DLD1 (cell line): ENCODE results near the gene SLC4A3.

Source experiments
- in situ Hi-C: cut with HindIII; loops from 2 replicates; pipeline ENCODE4 v1.10.0; 2017; ENCODE audit warnings: low sequenced_read_pairs

Gene SLC4A3

GRCh38 chr2:219632760-219633105, 5.3 kb downstream of the SLC4A3 start:
- in situ Hi-C loops, result no loop called here

DNA sequence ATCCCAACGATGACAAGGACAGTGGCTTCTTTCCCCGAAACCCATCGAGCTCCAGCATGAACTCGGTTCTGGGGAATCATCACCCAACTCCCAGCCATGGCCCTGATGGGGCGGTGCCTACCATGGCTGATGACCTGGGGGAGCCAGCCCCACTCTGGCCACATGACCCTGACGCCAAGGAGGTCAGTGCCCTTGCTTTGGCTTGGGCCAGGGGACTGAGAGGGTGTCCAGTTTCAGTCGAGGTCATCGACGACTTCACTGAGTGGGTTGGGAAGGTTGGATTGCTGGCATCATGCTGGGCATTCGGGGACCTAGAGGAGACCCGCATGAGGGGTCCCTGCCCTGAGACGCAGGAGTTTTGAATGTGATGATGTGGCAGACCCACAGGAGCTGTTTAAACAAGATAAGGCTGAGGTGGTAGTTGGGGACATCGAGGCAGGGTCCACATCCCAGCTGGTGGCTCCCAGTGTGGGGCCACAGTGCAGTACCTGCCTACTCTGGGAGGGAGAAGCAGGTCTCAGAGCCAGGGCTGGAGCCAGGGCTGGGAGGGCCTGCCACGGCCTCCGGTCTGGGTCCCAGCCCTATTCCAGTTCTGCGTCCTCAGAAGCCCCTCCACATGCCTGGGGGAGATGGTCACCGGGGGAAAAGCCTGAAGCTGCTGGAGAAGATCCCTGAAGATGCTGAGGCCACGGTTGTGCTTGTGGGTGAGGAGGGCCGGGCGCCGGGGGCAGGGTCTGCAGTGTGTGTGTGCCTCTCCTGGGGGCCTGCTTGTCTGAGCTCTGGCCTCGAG, 6.0 kb downstream of the SLC4A3 start:
- in situ Hi-C loops, result no loop called here

GRCh38 chr2:219634171-219634940, 6.9 kb downstream of the SLC4A3 start:
- in situ Hi-C loops, result no loop called here

GRCh38 chr2:219634951-219635751, 7.7 kb downstream of the SLC4A3 start:
- in situ Hi-C loops, result no loop called here

DNA sequence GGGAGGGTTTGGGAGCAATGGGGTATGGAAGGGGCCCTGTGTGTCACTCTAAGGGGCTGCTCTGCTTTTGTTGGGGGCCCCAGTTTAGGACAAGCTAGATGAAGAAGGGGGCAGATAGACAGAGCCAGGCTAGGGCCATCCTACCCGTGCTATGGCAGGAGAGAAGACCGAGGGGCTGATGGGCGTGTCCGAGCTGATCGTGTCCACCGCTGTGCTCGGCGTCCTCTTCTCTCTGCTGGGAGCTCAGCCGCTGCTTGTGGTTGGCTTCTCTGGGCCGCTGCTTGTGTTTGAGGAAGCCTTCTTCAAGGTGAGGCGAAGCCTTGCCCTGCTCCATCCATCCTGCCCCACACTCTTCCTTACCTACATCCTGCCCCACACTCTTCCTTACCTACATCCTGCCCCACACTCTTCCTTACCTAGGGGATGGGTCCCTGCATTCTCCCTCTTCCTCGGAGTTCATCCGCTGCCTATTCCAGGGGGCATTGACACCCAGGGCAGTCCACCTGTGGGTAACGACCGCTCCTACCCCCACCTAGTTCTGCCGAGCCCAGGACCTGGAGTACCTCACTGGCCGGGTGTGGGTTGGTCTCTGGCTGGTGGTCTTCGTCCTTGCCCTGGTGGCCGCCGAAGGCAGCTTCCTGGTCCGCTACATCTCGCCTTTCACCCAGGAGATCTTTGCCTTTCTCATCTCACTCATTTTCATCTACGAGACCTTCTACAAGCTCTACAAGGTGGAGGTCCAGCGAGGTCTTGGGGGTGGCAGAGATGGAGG, 8.9 kb downstream of the SLC4A3 start:
- in situ Hi-C loops, result no loop called here

DNA sequence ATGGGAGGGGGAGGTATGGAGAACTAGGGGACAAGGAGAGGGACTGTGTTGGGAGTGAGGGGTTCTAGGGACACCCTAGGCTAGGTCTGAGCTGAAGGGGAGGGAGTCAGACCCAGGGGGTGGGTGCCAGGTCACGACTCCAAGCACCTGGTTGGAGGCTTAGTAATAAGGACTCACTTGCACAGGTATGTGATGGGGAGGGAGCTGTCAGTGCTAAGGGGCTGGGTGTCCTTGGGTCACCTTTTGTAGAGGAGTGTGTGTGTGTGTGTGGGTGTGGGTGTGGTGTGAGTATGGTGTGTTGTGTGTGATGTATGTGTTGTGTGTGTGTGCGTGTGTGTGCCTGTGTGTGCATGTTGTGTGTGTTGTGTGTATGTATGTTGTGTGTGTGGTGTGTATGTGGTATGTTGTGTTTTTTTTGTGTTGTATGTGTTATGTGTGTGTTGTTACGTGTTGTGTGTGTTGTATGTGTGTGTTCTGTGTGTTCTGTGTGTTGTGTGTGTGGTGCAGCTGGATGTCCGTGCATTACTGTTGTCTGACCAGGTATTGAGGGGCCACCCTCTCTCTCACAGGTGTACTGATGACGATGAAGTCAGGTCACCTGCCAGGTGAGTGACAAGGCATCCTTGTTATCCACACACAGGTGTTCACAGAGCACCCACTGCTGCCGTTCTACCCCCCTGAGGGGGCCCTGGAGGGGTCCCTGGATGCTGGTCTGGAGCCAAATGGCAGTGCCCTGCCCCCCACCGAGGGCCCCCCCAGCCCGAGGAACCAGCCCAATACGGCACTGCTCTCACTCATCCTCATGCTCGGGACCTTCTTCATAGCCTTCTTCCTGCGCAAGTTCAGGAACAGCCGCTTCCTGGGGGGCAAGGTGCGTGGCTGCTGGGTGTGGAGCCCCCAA, 9.8 kb downstream of the SLC4A3 start:
- in situ Hi-C loops, result no loop called here

DNA sequence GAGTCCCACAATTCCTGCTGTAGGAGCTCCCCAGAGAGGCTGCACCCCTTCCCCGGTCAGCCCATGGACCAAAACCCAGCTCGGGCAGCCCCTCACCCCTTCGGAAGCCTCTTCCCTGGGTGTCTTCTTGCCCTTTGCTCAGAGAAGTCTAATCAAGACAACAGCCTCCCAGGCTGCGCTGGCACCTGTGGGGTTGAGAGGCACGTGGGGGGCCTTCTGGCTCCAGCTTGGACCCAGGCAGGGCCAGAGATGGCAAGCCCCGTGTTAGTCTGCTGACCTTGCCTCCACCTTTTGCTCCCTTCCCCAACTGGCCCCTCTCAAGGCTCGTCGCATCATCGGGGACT, 10.4 kb downstream of the SLC4A3 start:
- in situ Hi-C loops, result no loop called here

DNA sequence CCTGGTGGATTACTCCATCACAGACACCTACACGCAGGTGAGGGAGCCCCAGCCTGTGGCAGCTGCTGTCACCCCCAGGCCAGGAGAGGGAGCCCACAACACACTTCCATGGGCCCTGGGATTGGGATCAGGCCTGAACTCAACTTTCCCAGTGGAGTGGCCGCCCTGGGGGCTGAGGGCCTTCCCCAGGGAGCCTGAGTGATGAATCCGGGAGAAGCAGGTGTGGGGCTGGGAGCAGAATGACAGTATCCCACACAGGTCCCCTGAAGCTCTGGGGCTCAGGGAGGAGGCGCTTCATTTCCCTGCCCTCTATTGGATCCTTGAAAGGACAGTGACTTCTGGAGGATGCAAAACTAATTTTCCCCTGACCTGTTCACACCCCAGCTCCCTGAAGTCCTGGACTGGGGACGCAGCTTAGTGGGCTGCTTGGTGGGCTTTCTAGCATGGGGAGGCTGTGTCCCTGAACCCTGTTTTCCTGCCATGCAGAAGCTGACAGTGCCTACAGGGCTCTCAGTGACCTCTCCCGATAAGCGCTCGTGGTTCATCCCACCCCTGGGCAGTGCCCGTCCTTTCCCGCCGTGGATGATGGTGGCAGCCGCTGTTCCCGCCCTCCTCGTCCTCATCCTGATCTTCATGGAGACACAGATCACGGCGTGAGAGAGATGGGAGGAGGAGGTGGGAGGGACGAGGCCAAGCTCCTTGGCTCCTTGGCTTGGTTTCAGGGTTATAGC, 11.0 kb downstream of the SLC4A3 start:
- in situ Hi-C loops, result no loop called here

- in situ Hi-C loops, result no loop called here
Measured at GRCh38 chr2:219638948-219639755, 11.7 kb downstream of the SLC4A3 start.

DNA sequence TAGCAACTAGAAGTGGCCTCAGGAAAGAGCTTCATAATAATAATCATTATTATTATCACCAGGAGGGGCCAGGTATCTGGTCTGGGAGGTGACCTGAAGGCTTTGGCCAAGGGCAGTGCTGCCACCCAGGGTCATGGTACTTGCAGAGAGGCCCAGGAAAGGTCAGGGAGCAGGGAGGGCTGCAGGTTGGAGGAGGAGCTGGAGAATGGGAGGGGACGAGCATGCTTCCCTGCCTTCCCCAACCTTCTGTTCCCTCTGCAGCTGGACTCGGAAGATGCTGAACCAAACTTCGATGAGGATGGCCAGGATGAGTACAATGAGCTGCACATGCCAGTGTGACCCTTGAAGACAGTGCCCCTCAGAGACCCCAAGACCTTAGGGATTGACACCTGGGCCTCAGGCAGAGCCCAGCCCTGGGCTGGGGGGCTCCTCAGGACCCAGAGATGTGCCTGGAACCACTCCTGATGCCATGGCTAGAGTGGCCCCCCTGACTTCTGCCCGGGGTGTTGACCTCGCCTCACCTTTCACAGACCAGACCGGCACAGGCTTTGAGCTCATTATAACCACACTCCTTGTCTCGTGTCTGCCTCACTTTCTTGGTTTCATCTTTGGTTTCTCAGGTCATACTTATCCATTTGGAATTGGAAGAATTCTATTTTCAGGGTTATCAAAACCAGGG, 14.1 kb downstream of the SLC4A3 start:
- in situ Hi-C loops, result no loop called here

DNA sequence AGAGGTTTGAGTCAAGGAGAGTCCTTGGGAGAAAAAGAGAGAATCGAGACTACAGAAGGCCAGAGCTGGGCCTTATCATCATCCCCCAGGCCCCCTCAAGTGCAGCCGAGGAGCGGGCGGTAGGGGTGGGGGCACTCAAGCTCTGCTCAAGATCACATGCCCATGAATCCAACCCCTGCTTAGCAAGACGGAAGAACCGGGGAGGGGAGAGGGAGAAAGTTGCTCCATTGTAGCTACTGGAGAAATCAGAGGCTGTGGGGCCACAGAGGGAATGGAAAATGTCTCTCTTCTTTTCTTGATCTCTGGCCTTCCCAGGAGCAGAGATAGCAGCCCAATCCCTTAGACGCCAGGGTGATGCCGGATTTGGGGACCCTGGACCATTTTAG, 14.6 kb downstream of the SLC4A3 start:
- in situ Hi-C loops, result no loop called here

- in situ Hi-C loops, result no loop called here
Measured at GRCh38 chr2:219642465-219643083, 15.1 kb downstream of the SLC4A3 start.

DNA sequence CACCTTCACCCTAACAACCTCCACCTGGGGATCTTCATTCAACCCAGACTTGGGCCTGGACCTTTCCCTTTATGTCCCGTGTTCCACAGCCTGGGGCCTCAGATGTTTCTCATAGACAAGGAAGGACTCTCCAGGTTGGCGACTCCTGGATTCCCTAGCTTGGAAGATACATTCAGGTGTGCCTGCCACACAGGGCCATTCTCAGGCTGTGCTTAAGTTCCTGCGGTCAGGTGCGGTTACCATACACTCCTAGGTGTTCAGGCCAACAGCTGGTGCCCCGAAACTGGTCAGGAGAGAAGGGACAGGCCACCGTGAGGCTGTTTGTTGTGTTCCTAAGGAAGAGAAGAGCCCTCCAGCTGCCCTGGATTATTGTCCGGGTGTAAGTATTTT, 15.6 kb downstream of the SLC4A3 start:
- in situ Hi-C loops, result no loop called here

DNA sequence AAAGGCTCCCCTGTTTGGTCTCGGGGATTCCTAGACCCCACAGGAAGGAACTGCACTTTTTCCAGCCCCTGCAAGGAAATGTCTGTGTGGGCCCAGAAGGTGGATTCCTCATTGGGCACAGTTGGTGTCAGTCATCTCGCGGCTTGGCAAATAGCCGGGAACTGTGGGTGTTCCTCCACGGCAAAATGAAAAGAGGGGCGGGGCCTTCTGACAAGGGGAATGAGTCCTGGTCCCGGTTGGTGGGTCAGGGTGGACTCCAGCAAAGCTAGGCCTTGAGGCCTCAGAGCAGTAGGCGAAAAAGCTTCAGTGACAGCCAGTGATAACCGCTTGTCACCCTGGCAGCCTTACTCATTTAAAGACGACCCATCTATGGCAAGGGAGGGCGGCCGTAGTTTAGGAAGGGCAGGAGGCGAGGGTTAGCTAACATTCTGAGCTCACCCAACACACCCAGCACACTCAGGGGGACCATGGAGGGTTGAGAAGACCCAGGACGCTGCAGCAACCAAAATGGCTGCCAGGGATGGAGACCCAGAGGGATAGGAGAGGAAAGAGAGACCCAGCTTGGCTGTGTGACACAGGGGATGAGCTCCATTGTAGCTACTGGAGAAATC, 16.5 kb downstream of the SLC4A3 start:
- in situ Hi-C loops, result no loop called here

DNA sequence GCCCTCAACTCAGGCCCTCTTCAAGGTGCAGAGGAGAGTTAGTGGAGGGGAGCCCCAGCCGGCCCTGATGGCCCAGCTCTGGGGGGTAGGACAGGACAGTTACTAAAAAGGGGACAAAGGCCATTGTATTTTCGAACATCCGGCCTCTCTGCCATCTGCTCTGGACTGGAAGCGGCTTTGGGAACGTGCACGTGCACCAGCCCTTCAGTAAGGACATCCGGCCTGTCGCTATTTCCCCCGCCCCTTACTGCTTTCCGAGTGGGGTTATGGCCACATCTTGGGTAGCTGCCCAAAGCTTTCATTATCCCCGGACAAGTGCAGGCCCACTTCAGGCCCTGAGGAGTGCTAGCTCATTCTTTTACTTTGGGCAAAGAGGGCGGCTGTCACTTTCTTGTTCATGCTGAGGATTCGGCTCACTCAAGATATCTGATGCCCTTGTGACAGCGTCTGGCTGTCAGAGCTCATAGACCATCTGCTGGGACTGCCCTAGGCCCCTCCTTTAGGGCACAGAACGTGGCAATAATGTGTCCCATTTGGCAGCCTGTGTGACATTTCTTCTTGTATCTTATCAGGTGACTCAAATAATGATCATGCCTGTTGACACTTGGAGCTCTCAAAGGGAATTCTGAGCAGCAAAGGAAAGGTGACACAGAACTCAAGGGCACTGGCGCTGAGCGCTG, 17.5 kb downstream of the SLC4A3 start:
- in situ Hi-C loops, result no loop called here
